C4-2B (cell line): ENCODE results near the gene IRAG1.

Experiments
- H3K27ac ChIP-seq: fragments of 450-650 bp; 2 replicates; pipeline ENCODE4 v1.5.1; 2017
- CTCF ChIP-seq: fragments of 450-650 bp; conservative IDR thresholded peaks from 2 replicates; pipeline ENCODE4 v1.5.1; 2017; ENCODE audit warnings: mild to moderate bottlenecking
- ZFX ChIP-seq: fragments of 450-650 bp; IDR thresholded peaks from 2 replicates; pipeline ENCODE4 v1.6.1; 2017

The IRAG1 gene

DNA sequence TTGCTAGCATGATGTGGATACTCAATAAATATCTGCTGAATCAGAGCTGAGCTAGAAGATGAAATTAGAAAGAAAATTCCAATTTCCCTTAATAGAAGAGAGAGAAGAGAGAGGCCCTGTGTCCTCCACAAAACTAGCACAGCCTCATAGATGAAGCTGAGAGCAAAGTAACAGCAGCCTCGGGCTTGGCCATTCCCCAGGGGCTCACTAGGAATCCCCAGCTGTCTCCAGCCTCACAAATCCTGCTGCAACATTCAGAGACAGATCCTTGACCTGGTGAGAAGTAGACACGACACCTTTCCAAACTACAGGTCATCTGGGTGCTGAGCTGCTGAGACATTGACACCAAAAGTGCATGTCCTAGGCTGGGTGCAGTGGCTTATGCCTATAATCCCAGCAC lies 26.1 kb upstream of the IRAG1 start:
- no peak overlapping the region for H3K27ac ChIP-seq
- TF ChIP-seq ZFX (no peak), CTCF (no peak)

GRCh38 chr11:10716543-10717259 lies 23.1 kb upstream of the IRAG1 start:
- TF ChIP-seq ZFX (no peak), CTCF (no peak)
- no peak overlapping the region for H3K27ac ChIP-seq

- TF ChIP-seq CTCF (no peak), ZFX (no peak)
- H3K27ac ChIP-seq: no peak overlapping the region
These were observed 22.6 kb upstream of the IRAG1 start for GRCh38 chr11:10716122-10716521.

- H3K27ac ChIP-seq: no peak overlapping the region
- no peak for TF ChIP-seq ZFX
- no peak for TF ChIP-seq CTCF
These were observed 22.0 kb upstream of the IRAG1 start for GRCh38 chr11:10715571-10715970.

GRCh38 chr11:10709299-10710086 lies 15.9 kb upstream of the IRAG1 start:
- TF ChIP-seq CTCF (no peak), ZFX (no peak)
- H3K27ac ChIP-seq: no peak overlapping the region

DNA sequence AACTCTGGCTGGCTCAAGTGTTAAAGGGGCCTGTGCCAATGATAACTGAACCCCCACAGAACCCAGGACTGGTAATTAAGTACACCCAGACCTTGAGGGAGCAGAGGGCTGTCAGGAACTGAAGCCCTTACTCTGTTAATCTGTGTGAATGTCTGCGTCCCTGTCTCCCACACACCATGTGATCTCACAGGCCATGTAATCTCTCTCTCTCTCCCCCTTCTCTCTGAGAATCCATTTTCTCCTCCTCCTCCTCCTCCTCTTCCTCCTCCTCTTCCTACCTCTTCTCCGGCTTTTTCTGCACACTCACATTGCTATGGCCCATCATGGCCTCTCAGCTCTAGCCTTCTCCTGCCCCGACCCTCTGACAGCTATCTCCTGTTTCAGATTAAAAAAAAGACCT lies 14.6 kb upstream of the IRAG1 start:
- H3K27ac ChIP-seq: no peak overlapping the region
- no peak for TF ChIP-seq ZFX
- TF ChIP-seq CTCF: no peak

- TF ChIP-seq ZFX: no peak
- no peak for TF ChIP-seq CTCF
- no peak overlapping the region for H3K27ac ChIP-seq
These were observed 8.4 kb upstream of the IRAG1 start for GRCh38 chr11:10701982-10702381.
